IPS-NIHi11 (cell line): ENCODE data around the gene KCTD20.
"Not testable (repeated sequence)": the region's sequence is repeated elsewhere in the genome, so short reads cannot be mapped to it uniquely, and the experiment has no call there.

ENCODE experiments used
- DNase-seq: peaks from one replicate; pipeline ENCODE4 v3.0.0; 2012; ENCODE audit warnings: mixed read lengths, low spot score

The KCTD20 gene

DNA sequence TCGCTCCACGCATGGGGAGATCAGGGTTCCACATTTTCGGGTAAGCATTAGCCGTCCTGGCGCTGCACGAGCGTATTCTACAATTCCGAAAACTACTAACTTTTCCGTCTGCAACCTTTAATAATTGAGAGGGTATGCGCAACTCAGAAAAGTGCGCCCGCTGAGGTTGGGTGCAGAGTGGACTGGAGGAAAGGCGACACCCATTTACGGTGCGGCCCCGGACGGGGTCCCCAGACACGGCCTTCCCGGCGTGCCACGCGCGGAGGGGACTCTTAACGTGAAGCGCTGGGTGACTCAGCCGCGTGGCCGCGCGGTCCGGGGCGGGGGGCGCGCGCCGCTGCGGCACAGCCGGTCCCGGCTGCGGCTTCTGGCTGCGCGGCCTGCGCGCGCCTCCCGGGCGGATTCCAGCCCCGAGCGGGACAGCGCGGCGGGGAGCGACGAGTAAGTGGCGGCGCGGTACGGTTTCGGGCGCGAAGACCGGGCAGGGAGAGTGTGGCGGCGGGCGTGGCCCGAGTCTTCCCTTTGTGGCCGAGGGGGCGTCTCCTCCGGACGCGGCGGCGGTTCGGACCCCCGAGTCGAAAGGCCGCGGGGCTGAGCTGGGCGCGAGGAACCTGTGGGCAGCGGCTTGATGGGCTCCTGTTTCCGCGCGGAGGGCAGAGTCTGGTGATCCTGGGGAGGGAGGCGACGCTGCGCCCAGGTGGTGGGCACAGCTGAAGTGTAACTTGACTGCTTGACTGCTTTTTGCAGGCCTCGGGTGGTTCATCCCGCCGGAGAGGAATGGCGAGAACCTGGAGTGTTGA is at the start of gene KCTD20, which contains the start of gene PXT1:
Gene KCTD20 (plus strand): TSS at position 330 of the 800 bp plus-strand sequence. CDS start 27,098 bp downstream, outside the sequence.
Gene PXT1 (minus strand): TSS at position 184 of the 800 bp plus-strand sequence. CDS start 16,772 bp downstream, outside the sequence.
- peak; percentile 92 for DNase-seq

DNA sequence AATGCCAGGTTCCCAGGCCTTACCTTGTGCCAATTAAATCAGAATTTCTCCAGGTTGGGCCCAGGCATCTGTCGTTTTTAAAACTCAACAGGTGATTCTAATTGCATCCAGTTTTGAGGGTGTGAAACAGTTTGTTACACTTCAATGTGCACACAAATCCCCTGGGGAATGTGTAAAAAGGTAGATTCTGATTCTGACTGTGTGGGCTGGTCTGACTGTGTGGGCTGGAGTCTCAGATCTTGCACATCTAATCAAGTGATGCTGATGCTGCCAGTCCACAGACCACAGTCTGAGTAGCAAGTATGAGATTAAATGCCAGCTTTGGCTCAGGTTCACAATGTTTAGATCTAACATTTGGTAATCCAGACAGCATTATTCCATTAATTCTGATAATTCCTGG is 42.8 kb upstream of the KCTD20 start:
- DNase-seq: no peak

- no peak for DNase-seq
Observed at GRCh38 chr6:36402481-36402880, 40.3 kb upstream of the KCTD20 start.

DNA sequence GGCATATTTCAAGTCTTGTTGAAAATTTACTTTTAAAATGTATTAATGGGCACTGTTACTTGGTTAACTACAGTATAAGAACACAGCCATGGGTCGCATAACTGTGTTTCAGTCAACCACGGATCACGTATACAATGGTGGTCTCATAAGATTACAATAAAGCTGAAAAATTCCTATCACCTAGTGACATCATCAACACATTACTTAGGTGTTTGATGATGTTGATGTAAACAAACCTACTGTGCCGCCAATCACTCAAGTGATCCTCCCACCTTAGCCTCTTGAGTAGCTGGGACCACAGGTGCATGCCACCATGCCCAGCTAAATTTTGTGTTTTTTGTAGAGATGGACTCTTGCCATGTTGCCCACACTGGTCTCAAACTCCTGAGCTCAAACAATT is 38.6 kb upstream of the KCTD20 start:
- no peak for DNase-seq

- not testable (repeated sequence) for DNase-seq
Observed at GRCh38 chr6:36409718-36410117, 33.1 kb upstream of the KCTD20 start.

GRCh38 chr6:36413489-36414480 is 29.0 kb upstream of the KCTD20 start:
- no peak for DNase-seq

- no peak for DNase-seq
Observed at GRCh38 chr6:36414481-36414880, 28.3 kb upstream of the KCTD20 start.

GRCh38 chr6:36418558-36418957 is 24.2 kb upstream of the KCTD20 start:
- DNase-seq: no peak

DNA sequence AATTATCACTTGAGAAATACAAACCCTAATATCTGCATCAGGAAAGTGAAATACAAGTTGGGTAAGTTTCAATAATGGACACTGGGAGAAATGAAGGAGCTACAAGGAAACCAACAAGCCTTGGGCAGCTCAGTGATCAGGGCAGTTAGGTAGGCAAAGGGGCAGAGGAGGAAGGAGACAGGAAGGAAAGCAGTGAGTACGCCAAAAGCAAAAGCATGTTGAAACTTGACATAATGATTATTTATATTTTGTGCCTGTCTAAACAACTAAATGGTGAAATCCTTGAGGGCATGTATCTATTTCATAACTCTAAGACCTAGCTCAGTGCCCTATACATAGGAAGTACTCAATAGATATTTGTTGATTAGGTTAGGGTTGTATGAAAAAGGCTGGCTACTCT is 23.5 kb upstream of the KCTD20 start:
- DNase-seq: no peak

DNA sequence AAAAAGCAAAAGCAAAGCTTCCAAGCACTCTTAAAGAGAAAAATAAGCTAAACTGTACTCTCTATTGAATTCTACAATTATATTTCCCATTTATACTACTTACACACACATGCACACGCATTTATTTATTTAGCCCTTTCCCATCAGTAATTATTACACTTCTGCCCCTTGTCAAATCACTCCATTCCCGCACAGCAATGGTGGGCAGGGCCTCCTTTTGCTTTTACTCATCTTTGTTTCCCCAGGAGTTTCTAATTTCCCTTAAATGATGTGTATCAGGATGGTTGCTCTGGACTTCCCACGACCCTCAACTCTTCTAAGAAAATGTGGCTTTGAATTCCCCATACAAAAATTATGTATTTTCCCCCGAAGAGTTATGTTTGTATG is 20.1 kb upstream of the KCTD20 start:
- DNase-seq: no peak

DNA sequence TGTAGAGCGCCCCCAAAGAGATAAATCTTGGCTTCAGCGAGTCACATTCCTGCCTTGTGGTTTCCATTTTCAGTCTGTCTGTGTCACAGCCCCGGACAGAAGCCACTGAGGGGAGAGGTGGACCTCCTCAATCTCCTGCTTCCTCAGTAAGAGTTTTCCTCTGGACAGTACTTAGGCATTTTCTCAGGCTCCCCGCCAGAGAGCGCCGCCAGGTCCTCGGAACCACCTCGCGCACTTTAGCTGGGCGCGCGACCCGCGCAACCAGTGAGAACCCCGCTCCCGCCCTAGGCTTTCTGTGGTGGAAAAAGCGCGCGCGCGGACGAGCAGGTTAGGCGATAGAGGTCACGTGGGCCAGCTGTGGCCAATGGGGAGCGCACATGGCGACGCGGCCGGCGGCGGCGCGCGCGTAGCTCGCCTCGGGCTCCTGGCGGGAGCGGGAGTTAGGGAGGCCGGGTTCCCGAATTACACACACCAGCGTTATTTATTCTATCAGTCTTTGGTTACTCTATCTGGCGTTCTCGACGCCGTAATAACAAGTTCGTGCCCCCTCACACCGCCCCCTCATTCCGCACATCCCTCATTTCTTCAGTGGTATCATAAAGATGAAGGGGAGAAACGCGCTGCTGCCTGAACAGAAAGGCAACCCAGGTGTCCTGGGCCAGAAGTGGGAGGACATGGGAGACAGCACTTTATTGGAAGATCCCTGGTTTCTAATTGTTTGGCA is 19.5 kb upstream of the KCTD20 start:
- DNase-seq: peak; percentile 98

GRCh38 chr6:36426622-36427021 is 16.2 kb upstream of the KCTD20 start:
- no peak for DNase-seq

DNA sequence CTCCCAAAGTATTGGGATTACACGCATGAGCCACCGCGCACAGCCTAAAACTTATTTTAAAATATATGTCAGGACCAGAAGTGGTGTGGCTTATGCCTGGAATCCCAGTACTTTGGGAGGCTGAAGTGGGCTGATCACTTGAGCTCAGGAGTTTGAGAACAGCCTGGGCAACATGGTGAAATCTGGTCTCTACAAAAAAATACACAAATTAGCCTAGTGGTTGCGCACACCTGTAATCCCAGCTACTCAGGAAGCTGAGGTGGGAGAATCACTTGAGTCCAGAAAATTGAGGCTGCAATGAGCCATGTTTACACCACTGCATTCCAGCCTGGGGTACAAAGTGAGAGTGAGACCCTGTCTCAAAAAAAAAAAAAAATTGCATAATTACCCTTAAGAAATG is 13.9 kb upstream of the KCTD20 start:
- DNase-seq: no peak

GRCh38 chr6:36430351-36430750 is 12.4 kb upstream of the KCTD20 start:
- no peak for DNase-seq

DNA sequence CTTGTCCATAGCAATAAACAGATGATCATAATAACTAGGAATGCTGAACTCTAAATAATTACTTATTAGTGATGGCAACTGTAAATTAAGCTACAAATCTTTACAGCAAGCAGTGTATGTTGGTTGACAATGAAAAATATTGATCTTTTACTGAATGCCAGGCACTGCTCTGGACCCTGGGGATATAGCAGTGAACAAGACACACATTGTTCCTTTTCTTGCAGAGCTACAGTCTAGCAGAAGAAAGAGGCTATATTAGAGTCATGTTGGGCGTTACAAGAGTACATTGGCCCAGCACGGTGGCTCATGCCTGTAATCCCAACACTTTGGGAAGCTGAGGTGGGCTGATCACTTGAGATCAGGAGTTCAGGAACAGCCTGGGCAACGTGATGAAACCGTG is 11.6 kb upstream of the KCTD20 start:
- no peak for DNase-seq

- no peak for DNase-seq
Observed at GRCh38 chr6:36432151-36432671, 10.6 kb upstream of the KCTD20 start.

DNA sequence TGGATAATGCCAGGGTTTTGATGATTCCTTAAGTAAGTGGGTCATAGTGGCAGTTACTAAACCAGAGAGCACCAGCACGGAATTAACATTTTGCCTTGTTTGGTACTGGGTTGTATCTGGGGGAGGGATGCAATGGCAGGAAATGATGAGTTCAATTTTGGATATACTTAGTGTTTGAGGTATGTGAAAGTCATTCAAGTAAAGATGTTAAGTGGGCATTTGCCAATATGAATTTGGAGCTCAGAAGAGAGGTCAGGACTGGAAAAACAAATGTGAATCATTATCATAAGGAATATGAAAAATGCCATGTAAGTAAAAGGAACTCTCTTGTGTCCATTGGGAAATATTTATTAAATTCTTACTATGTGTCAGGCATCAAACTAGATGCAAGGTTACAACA is 6.3 kb upstream of the KCTD20 start:
- no peak for DNase-seq

- DNase-seq: peak; percentile 83
Observed at GRCh38 chr6:36441307-36441894, 1.4 kb upstream of the KCTD20 start.

DNA sequence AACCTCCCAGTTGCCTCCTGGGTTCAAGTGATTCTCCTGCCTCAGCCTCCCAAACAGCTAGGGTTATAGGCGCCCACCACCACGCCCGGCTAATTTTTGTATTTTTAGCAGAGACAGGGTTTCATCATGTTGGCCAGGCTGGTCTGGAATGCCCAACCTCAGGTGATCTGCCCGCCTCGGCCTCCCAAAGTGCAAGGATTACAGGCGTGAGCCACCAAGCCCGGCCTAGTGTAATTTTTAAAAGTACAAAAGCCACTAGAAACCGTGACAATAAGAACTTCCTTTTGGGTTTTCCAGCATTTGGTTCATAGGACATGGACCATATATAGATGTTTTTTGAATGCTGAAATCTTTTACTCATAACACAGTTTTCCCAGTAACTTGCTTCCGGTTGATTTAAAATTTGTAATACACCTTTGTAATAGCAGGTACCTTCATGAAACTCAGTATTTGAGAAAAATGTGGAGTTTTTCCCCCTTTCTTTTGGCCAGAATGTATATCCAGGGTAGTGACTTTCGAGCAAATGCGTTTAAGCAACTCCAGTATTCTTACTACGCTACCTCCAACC is 613 bp upstream of the KCTD20 start:
- DNase-seq: no peak

DNA sequence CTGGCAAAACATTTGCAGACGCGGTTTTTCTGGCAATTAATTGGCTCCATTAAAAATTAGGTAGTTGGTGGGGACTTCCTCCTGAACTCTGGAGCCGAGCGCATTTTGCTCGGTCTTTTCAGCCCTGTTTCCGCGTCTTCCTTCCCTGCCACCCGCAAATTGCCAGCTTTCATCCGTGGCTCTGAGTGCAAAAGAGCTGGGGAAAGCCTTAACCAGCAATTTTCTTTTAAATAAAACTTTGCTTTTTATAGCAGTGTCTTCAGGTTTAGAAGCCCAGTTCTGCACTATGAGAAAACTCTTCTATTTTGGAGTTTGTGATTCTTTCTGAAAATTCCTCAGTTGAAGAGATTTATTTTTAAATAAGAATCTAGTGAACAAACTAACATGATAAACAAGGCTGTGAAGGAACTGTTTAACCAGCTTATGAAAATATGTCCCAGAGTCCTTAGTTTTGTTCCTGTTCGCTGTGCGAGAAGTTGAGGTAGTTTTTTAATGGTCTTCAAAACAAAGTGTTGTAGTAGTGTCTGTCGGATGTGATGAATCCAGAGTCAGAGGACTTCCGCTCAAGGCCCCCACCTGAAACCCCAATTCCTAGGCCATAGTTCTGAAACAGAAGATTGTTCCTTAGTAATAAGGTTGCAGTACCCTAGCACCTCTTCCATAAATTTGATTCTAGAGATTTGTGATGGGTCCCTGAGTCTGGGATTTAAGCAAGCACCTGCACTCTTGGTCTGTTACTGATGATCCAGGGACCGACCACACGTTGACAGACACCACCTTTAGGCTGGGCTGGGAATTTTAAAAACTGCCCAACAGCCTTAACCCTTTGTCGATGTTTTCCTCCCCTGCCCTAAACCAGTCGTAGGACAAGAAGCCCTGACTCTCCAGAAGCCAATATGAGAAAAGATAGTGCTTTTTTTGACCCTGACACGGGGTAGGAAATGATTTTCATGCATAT is 950 bp downstream of the KCTD20 start:
- DNase-seq: peak; percentile 58
